T-helper 1 cell treated with Interleukin-12 subunit alpha and Interleukin-12 subunit beta and Interleukin-4 antibody, amounts not matched to agents 30 μg/mL and 1 μg/mL, for 36 hours (primary cell): ENCODE data around the gene SIRT3.
"Not testable (repeated sequence)": the region's sequence is repeated elsewhere in the genome, so short reads cannot be mapped to it uniquely, and the experiment has no call there.

Experiments
- H3K27ac Mint-ChIP-seq: one replicate; pipeline ENCODE4 v1.8.0; 2021; ENCODE audit warnings: mild to moderate bottlenecking, mixed read lengths
- H3K27me3 Mint-ChIP-seq: one replicate; pipeline ENCODE4 v1.8.0; 2021; ENCODE audit warnings: low read depth, mixed read lengths
- H3K36me3 Mint-ChIP-seq: one replicate; pipeline ENCODE4 v1.8.0; 2021; ENCODE audit warnings: low read depth, mixed read lengths
- H3K4me1 Mint-ChIP-seq: one replicate; pipeline ENCODE4 v1.8.0; 2021; ENCODE audit warnings: low read depth, mixed read lengths
- H3K4me3 Mint-ChIP-seq: one replicate; pipeline ENCODE4 v1.8.0; 2021; ENCODE audit warnings: mild to moderate bottlenecking, moderate library complexity, mixed read lengths
- H3K9me3 Mint-ChIP-seq: one replicate; pipeline ENCODE4 v1.8.0; 2021; ENCODE audit warnings: mixed read lengths

The SIRT3 gene

DNA sequence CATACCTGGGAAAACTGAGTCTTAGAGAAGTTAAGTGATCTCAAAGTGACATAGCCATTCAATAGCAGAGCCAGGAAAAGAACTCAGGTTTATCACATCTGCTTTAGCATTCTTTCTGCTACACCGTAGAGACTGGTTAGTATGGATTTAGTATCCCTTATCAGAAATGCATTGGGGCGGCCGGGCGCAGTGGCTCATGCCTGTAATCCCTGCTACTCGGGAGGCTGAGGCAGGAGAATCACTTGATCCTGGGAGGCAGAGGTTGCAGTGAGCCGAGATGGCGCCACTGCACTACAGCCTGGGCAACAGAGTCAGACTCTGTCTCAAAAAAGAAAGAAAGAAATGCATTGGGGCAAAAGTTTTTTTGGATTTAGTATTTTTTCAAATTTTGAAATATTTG is 2.2 kb upstream of the SIRT3 start:
- peaks cover 26% of the 10 kb centered on the region for H3K36me3 Mint-ChIP-seq
- H3K9me3 Mint-ChIP-seq = not testable (repeated sequence)

DNA sequence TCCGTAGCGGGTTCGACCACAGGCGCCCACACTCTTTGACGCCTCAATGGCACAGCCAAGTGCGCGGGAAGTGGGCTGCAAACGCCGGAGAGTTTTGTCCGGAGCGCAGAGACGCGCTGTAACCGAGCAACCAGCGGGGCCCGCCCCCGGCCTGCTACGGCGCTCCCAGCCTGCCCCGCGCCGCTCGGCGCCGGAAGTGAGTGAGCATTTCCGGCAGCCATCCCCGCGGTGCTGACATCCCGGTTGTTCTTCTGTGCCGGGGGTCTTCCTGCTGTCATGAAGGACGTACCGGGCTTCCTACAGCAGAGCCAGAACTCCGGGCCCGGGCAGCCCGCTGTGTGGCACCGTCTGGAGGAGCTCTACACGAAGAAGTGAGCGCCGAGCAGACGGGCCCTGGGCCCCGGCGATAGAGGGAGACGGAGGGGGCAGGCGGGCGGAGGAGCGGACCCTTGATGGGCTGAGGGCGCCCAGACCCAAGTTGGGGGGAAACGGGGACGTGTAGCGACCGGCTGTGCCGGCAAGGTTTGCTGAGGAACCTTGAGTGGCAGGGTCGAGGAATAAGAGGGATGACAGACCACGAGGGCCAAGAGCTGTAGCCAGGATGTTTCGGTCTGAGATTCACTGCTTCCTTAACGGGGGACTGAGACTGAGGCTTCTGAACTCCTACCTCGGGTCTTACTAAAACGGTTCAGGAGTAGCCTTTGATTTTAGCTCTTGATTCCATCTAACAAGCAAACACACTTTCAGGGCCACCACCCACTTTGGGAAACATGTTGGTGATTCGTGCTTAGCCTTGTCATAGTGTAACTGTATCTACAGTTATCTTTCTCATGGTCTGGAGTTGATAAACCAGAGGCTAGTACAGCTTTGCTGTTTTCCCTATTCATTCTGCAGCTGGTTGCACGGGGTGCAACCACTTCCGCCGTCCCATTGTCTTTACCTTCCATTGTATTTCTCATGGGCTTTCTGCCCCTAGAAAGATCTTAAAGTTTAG is 929 bp upstream of the SIRT3 start, which contains the start of gene PSMD13:
TSS of gene PSMD13 (plus strand) at position 203 of the 994 bp plus-strand sequence. CDS start at position 277, 74 bp downstream.
- H3K27me3 Mint-ChIP-seq = no peaks in the 10 kb centered on the region
- peak within 1 kb of the TSS; percentile 99 for H3K27ac Mint-ChIP-seq
- H3K4me1 Mint-ChIP-seq = peaks cover 48% of the 10 kb centered on the region
- peak within 1 kb of the TSS; percentile 97 for H3K4me3 Mint-ChIP-seq
- no peaks in the 10 kb centered on the region for H3K9me3 Mint-ChIP-seq
- H3K36me3 Mint-ChIP-seq = peaks cover 21% of the 10 kb centered on the region

More for the DNA sequence above, 2.2 kb upstream of the SIRT3 start:
- H3K27ac Mint-ChIP-seq = peak overlapping the region; percentile 45
- peak overlapping the region; percentile 97 for H3K4me3 Mint-ChIP-seq
- H3K4me1 Mint-ChIP-seq = peaks cover 53% of the 10 kb centered on the region
- not testable (repeated sequence) for H3K27me3 Mint-ChIP-seq

DNA sequence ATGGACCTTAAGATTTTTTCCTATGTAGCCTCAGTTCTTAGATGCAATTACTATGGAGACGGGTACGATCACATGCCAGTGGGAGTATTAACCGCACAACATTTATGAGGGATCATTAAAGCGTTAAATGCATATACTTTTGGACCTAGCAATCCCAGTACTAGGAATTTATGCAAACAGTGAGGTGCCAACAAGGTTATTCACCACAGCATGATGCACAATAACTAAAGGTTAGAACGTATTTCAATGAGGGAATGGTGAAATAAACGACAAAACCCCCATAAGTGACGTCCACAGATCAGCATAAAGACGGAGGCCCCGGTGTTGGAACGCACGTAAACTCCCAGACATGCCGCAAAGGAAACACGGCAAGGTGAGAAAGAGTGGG is 539 bp downstream of the SIRT3 start:
- H3K36me3 Mint-ChIP-seq = peaks cover 10% of the 10 kb centered on the region
- peak overlapping the region; percentile 91 for H3K27ac Mint-ChIP-seq
- H3K27me3 Mint-ChIP-seq = no peaks in the 10 kb centered on the region
- peak overlapping the region; percentile 97 for H3K4me3 Mint-ChIP-seq
- peaks cover 38% of the 10 kb centered on the region for H3K4me1 Mint-ChIP-seq
- H3K9me3 Mint-ChIP-seq = no peaks in the 10 kb centered on the region

DNA sequence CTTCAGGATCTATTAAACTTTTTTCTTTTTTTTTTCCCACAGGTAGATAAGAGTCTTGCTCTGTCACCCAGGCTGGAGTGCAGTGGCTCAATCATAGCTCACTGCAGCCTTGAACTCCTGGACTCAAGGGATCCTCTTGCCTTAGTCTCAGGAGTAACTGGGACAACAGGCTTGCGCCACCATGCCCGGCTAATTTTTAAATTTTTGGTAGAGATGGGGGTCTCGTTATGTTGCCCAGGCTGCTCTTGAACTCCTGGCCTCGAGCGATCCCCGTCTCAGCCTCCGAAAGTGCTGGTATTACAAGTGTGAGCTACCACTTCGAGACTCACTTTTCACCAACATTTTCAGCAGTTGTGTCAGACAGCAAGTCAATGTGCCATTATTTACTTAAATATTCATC is 962 bp downstream of the SIRT3 start:
- H3K27ac Mint-ChIP-seq = peak overlapping the region; percentile 91
- peak overlapping the region; percentile 97 for H3K4me3 Mint-ChIP-seq
- H3K27me3 Mint-ChIP-seq = no peaks in the 10 kb centered on the region
- peaks cover 7% of the 10 kb centered on the region for H3K36me3 Mint-ChIP-seq
- peaks cover 36% of the 10 kb centered on the region for H3K4me1 Mint-ChIP-seq
- H3K9me3 Mint-ChIP-seq = no peaks in the 10 kb centered on the region

DNA sequence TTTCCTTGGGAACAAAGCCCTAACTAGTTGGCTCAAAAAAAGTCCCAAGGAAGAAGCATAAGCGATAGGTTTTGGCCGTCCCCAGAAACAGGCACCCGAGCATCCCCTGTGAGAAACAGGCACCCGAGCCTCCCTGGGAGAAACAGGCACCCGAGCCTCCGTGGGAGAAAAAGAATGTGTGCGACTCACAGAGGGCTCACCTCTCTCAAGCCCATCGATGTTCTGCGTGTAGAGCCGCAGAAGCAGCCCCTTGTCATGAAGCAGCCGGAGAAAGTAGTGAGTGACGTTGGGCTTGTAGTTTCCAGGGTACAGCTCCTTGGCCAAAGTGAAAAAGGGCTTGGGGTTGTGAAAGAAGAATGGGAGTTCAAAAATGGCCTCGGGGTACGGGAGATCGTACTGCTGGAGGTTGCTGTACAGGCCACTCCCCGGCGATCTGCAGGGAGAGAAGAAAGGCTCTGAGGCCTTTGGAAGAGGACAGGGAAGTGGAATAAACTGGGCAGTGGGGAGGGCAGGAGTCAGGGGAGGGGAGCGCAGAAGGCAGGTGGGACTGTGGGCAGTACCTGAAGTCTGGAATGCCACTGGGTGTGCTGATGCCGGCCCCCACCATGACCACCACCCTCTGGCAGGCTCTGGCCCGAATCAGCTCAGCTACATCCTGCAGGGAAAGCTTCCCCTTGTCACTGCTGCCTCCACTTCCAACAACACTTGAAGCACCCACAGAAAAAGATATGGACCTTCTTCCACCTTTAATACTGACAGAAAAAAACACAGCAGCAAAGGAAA is 3.2 kb downstream of the SIRT3 start:
- no peaks in the 10 kb centered on the region for H3K9me3 Mint-ChIP-seq
- no peak overlapping the region for H3K27ac Mint-ChIP-seq
- H3K36me3 Mint-ChIP-seq = peaks cover 1% of the 10 kb centered on the region
- H3K4me1 Mint-ChIP-seq = peaks cover 16% of the 10 kb centered on the region
- no peaks in the 10 kb centered on the region for H3K27me3 Mint-ChIP-seq
- H3K4me3 Mint-ChIP-seq = no peak overlapping the region

DNA sequence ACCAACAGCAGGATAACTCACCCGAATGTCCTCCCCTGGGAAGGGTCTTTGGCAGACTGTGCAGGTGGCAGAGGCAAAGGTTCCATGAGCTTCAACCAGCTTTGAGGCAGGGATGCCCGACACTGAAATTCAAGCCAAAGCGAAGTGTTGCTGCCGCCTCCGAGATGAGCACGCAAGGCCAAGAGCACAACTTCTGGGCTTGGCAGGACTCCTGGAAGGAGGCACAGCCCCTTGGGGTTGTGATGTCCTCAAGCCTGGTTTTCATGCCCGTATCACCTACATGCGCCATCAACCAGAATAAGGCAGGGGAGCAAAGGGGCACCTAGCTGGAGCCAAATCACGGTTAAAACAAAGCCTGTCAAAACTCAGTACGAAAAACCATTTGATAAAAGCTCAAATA is 5.7 kb downstream of the SIRT3 start:
- H3K9me3 Mint-ChIP-seq = no peaks in the 10 kb centered on the region
- H3K36me3 Mint-ChIP-seq = peaks cover 4% of the 10 kb centered on the region
- no peak overlapping the region for H3K4me3 Mint-ChIP-seq
- peaks cover 12% of the 10 kb centered on the region for H3K4me1 Mint-ChIP-seq
- H3K27me3 Mint-ChIP-seq = no peaks in the 10 kb centered on the region
- no peak overlapping the region for H3K27ac Mint-ChIP-seq

DNA sequence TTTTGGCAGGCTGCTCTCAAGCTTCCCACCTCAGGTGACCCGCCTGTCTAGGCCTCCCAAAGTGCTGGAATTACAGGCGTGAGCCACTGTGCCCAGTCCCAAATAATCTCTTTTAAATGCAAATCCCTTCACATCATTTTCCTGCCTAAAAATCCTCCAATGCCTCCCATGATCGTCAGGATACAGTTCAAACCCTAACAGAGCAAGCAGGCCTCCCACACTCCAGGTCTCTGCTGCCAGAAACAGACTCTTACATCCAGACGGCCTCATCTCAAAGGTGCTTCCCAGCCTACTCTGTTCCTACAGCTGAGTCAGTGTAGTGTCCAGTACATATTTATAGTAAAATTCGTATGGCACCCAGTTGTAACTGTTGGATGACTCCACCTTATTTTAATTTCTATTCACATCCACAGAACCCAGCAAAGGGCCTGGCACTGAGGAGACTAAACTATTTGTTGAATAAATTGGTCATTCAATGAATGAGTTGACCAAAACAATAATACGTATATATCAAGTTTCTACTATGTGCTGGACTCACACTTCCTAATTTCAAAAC is 8.2 kb downstream of the SIRT3 start:
- Mint-ChIP-seq H3K36me3 (peaks cover 7% of the 10 kb centered on the region), H3K27ac (no peak overlapping the region), H3K4me3 (no peak overlapping the region), H3K9me3 (no peaks in the 10 kb centered on the region), H3K27me3 (no peaks in the 10 kb centered on the region), H3K4me1 (peaks cover 7% of the 10 kb centered on the region)

DNA sequence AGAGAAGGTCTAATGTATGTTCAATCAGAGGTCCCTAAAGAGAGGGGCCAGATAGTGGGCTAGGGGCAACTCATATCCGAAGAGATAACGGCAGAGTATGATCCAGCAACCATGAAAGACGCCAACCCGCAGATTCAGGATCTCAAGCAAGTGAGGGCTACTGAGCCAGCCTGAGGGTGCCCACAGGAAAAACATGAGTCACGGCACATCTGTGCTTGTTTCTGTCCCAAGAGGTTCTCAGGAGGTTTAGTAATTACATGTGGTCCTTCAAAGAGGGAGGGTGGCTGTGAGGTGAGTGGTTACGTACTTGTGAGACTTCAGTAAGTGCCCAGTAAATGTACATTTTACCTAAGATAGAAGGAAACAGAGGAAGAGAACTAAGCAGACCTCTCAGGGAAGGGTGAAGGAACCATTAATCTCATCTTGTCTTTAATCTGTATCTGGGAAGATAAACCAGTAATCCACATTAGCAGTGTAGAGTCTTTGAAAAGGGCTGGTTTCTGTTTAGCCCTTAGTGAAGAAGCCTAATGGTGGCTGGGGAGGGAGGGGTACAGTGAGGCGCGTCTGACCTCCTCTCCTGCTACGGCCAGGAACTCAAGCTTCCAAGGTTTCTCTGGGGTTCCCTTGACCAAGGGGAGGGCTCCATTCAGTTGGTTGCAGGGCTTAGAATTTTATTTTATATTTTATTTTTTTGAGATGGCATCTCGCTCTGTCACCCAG is 10.2 kb downstream of the SIRT3 start:
- Mint-ChIP-seq H3K4me1 (peaks cover 7% of the 10 kb centered on the region), H3K27me3 (no peaks in the 10 kb centered on the region)

DNA sequence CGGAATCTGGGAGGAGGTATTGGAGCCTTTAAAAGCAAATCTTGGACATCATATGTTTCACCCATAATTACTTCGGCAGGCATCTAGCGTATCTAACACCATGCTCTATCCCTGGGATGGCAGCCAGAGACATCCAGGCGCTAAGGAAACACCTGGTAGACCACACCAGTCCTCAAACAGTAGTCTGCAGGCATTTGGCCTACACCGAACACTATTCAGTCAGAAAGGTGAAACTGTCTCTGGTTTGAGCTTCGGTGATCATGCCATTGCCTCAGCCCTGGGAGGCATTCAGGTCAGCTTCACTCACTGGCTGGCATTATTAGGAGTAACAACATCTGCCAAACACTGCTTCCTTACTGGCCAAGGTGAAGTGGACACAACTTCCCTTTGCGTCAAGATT is 11.7 kb downstream of the SIRT3 start:
- peaks cover 7% of the 10 kb centered on the region for H3K4me1 Mint-ChIP-seq
- H3K27ac Mint-ChIP-seq = no peak overlapping the region
- peaks cover 5% of the 10 kb centered on the region for H3K36me3 Mint-ChIP-seq
- H3K4me3 Mint-ChIP-seq = no peak overlapping the region
- H3K9me3 Mint-ChIP-seq = no peaks in the 10 kb centered on the region
- no peaks in the 10 kb centered on the region for H3K27me3 Mint-ChIP-seq

More for the DNA sequence above, 10.2 kb downstream of the SIRT3 start:
- no peak overlapping the region for H3K27ac Mint-ChIP-seq
- no peaks in the 10 kb centered on the region for H3K9me3 Mint-ChIP-seq
- no peak overlapping the region for H3K4me3 Mint-ChIP-seq
- H3K36me3 Mint-ChIP-seq = peaks cover 7% of the 10 kb centered on the region

DNA sequence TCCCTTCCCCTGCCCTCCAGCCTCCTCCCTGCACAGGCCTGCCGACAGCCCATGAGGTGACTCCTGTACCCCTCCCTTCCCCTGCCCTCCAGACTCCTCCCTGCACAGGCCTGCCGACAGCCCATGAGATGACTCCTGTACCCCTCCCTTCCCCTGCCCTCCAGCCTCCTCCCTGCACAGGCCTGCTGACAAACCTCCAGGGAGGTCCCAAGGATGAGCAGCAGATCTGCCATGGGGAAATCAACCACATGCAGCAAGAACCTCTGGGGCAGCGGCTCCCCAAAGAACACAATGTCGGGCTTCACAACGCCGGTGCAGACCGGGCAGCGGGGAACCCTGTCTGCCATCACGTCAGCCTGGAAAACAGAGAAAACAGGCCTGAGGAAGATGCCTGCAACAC is 12.3 kb downstream of the SIRT3 start:
- Mint-ChIP-seq H3K4me1 (peaks cover 7% of the 10 kb centered on the region), H3K36me3 (peaks cover 5% of the 10 kb centered on the region), H3K27ac (no peak overlapping the region), H3K27me3 (no peaks in the 10 kb centered on the region), H3K4me3 (no peak overlapping the region), H3K9me3 (no peaks in the 10 kb centered on the region)

DNA sequence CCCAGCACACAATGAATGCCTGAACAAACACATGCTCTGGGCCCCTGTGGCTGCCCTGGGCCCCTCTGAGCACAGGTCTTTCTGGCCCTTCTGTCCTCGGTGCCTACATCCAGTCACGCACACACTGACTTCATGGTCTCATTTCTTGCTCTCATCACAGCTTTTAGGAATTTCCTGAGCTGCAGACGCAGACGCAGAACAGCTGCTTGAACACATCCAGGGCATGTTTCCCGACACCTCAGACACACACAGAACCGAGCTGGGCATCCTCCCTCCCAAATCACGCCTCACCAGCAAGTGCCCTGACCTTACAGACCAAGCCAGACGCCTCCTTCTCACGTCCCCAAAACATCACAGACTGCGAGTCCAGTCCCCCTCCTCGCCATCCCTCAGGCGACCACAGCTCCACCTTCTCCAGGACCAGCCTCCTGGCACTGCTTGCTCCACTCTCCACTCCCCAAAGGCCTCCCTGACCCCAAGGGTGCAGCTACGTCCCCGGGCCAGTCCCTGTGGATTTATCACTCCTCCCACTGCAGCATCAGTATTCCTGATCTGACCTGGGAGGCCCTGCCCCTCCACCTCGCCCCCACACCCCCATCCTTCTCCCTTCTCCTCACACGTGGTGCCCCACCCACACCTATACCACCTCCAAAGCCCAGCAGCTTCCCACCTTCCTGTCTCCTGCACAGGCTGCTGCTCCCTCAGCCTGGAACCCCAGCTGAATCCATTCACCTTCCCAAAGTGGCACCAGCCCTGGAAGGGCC is 12.9 kb downstream of the SIRT3 start:
- Mint-ChIP-seq H3K27ac (no peak overlapping the region), H3K36me3 (peaks cover 5% of the 10 kb centered on the region), H3K9me3 (no peaks in the 10 kb centered on the region), H3K4me3 (no peak overlapping the region), H3K27me3 (no peaks in the 10 kb centered on the region), H3K4me1 (peaks cover 7% of the 10 kb centered on the region)

DNA sequence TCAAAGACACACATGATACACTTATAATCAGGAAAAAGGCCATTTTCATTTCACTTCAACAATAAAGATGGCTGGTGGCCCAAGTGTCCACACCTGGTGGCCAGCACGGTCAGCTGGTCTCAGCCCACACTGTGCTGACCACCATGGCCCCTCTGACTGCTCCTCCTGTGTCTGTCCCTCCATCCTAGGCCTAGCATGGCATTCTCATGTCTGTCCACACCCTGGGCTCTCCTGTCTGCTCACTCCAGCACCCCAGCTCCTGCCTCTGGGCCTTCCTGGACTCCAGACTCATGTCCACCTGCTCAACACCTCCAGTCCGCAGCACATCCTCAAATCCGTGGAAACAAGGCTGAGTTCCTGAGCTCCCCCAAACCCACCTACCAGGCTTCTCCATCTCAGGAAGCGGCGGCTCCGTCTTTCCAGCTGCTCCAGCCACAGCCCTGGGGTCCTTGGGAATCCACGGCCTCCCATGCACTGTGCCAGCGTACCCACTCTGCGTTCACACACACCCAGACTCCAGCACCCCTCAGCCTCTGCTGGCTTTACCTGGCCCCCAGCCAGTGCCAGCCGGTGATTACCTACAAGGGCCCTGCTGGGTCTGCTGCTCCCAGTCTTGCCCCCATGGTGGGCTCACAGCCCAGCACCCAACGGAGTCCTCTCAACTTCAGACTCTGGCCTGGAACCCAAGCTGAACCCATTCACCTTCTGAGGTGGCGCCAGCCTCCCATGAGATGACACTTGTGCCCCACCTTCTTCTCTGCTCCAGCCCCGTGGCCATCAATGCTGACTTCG is 13.9 kb downstream of the SIRT3 start:
- H3K27ac Mint-ChIP-seq = no peak overlapping the region
- H3K4me1 Mint-ChIP-seq = peaks cover 10% of the 10 kb centered on the region
- no peaks in the 10 kb centered on the region for H3K9me3 Mint-ChIP-seq
- H3K36me3 Mint-ChIP-seq = peaks cover 5% of the 10 kb centered on the region
- H3K27me3 Mint-ChIP-seq = no peaks in the 10 kb centered on the region
- no peak overlapping the region for H3K4me3 Mint-ChIP-seq

DNA sequence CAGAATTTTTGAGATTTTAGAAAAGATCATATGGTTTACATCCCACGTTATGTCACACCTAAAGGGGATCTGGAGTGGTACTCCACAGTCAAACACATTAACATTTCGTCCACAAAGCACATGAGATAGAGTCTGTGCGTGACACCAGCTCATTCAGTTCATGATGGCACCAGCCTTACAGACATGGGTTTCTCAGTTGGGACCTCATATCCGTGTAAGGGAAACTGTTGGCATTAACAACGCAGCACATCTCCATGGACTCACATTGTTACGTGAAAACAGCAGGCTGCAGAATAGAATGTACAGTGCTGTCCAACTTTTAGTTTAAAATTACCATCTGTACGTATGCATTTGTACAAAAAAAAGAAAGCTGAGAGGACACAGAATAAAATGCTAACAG is 14.6 kb downstream of the SIRT3 start:
- Mint-ChIP-seq H3K27ac (no peak overlapping the region), H3K4me1 (peaks cover 10% of the 10 kb centered on the region), H3K36me3 (peaks cover 5% of the 10 kb centered on the region), H3K27me3 (no peaks in the 10 kb centered on the region), H3K9me3 (no peaks in the 10 kb centered on the region), H3K4me3 (no peak overlapping the region)
